Activated naive CD4-positive, alpha-beta T cell treated with anti-CD3 and anti-CD28 coated beads, Interleukin-2, amount 50 U/mL, for 16 hours (primary cell): ENCODE results near the gene SPTBN1.

Experiments used
- DNase-seq: peaks from one replicate; pipeline ENCODE4 v3.0.0-alpha.2; 2020

The SPTBN1 gene

GRCh38 chr2:54595999-54596902, 140.1 kb downstream of the SPTBN1 start:
- DNase-seq: no peak

GRCh38 chr2:54597153-54597848, 141.2 kb downstream of the SPTBN1 start:
- no peak for DNase-seq

GRCh38 chr2:54598347-54599325, 142.5 kb downstream of the SPTBN1 start:
- no peak for DNase-seq

- no peak for DNase-seq
These were observed 143.2 kb downstream of the SPTBN1 start for GRCh38 chr2:54599326-54599710.

- DNase-seq: no peak
These were observed 143.8 kb downstream of the SPTBN1 start for GRCh38 chr2:54599914-54600313.

- DNase-seq: no peak
These were observed 145.2 kb downstream of the SPTBN1 start for GRCh38 chr2:54601339-54601738.

- DNase-seq: no peak
These were observed 146.7 kb downstream of the SPTBN1 start for GRCh38 chr2:54602736-54603322.

GRCh38 chr2:54603357-54603756, 147.2 kb downstream of the SPTBN1 start:
- no peak for DNase-seq

GRCh38 chr2:54603796-54604195, 147.7 kb downstream of the SPTBN1 start:
- no peak for DNase-seq

GRCh38 chr2:54604871-54605270, 148.7 kb downstream of the SPTBN1 start:
- peak; percentile 34 for DNase-seq

- no peak for DNase-seq
These were observed 149.7 kb downstream of the SPTBN1 start for GRCh38 chr2:54605836-54606235.

- DNase-seq: peak; percentile 67
These were observed 150.3 kb downstream of the SPTBN1 start for GRCh38 chr2:54606393-54606958.

GRCh38 chr2:54608224-54608623, 152.1 kb downstream of the SPTBN1 start:
- DNase-seq: no peak

- DNase-seq: no peak
These were observed 153.1 kb downstream of the SPTBN1 start for GRCh38 chr2:54609241-54609640.

GRCh38 chr2:54609647-54610046, 153.5 kb downstream of the SPTBN1 start:
- DNase-seq: no peak

- no peak for DNase-seq
These were observed 154.6 kb downstream of the SPTBN1 start for GRCh38 chr2:54610700-54611099.

- no peak for DNase-seq
These were observed 155.9 kb downstream of the SPTBN1 start for GRCh38 chr2:54611830-54612545.

GRCh38 chr2:54613386-54613785, 157.3 kb downstream of the SPTBN1 start:
- no peak for DNase-seq

- no peak for DNase-seq
These were observed 157.7 kb downstream of the SPTBN1 start for GRCh38 chr2:54613794-54614257.

- DNase-seq: no peak
These were observed 158.7 kb downstream of the SPTBN1 start for GRCh38 chr2:54614819-54615218.

GRCh38 chr2:54615832-54616534, 159.9 kb downstream of the SPTBN1 start:
- DNase-seq: no peak
